ENCODE results near the gene ARHGEF10L.

DNA sequence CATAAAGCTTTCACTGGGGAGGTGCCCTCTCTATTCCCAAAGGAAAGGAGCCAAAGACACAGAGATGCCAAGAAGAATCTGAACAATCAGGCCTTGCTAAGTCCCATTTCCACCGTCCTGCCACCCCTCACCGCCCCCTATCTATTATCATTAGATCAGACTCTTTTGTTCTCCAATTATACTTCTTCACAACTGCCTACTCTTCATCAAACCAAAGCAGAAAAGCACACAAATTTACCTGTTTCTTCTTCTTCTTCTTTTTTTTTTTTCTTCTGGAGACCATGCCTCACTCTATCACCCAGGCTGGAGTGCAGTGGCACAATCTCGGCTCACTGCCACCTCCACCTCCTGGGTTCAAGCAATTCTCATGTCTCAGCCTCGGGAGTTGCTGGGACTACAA lies 43.1 kb upstream of the ARHGEF10L start:
- TF ChIP-seq, protein P1, sequence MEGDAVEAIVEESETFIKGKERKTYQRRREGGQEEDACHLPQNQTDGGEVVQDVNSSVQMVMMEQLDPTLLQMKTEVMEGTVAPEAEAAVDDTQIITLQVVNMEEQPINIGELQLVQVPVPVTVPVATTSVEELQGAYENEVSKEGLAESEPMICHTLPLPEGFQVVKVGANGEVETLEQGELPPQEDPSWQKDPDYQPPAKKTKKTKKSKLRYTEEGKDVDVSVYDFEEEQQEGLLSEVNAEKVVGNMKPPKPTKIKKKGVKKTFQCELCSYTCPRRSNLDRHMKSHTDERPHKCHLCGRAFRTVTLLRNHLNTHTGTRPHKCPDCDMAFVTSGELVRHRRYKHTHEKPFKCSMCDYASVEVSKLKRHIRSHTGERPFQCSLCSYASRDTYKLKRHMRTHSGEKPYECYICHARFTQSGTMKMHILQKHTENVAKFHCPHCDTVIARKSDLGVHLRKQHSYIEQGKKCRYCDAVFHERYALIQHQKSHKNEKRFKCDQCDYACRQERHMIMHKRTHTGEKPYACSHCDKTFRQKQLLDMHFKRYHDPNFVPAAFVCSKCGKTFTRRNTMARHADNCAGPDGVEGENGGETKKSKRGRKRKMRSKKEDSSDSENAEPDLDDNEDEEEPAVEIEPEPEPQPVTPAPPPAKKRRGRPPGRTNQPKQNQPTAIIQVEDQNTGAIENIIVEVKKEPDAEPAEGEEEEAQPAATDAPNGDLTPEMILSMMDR (IDR thresholded peaks at IDR 0.05), result no peak
- TF ChIP-seq POLR2A (IDR thresholded peaks at IDR 0.05), result no peak
